Measurements from ENCODE around the gene PPP4R3A.
A peak's percentile ranks its signal among the peaks of the same experiment; 100 is the strongest.

The PPP4R3A gene

DNA sequence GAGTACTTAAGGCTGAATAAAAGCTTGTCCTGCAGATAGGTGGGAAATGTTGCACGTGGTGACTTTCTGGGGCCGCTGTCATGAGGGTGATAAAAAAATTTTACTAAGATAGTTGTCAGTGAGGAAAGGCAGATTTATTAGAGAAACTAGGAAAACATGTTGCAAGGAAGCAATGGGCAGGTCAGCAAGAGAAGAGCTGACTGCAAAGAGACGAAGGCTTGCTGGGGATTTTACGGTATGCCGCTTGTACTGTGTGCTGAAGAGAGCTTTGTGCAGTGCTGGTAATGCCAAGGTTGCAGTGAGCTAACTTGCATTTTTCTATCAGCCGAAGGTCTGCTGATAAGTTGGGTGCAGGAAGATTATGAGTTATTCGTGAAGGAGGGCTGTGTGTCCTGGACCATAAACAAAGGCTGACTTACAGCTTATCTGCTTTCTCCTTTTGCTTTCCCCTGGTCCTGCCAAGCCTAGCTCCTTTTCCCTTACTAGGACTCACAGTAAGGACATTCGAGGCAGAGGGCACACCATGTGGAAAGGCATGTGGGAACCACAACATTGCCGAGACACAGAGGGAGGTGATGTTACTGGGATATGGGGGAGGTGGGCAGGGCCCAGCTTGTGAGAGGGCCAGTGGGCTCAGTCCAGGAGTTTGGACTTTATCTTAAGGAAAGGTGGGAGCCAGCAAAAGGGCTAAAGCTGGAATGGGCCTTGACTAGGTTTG, 85.1 kb downstream of the PPP4R3A start:
- TF ChIP-seq, protein P1, sequence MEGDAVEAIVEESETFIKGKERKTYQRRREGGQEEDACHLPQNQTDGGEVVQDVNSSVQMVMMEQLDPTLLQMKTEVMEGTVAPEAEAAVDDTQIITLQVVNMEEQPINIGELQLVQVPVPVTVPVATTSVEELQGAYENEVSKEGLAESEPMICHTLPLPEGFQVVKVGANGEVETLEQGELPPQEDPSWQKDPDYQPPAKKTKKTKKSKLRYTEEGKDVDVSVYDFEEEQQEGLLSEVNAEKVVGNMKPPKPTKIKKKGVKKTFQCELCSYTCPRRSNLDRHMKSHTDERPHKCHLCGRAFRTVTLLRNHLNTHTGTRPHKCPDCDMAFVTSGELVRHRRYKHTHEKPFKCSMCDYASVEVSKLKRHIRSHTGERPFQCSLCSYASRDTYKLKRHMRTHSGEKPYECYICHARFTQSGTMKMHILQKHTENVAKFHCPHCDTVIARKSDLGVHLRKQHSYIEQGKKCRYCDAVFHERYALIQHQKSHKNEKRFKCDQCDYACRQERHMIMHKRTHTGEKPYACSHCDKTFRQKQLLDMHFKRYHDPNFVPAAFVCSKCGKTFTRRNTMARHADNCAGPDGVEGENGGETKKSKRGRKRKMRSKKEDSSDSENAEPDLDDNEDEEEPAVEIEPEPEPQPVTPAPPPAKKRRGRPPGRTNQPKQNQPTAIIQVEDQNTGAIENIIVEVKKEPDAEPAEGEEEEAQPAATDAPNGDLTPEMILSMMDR (IDR thresholded peaks at IDR 0.05; ENCODE audit: insufficient read depth, low read length, poor library complexity, severe bottlenecking) = no peak
- H3K4me3 ChIP-seq (replicated peaks; ENCODE audit: low read depth, low read length) = no peak overlapping the region

GRCh38 chr14:91420686-91421085, 89.4 kb downstream of the PPP4R3A start:
- Histone ChIP-seq H3K4me3 (replicated peaks; ENCODE audit: low read depth, low read length) (no peak overlapping the region), H3K27me3 (replicated peaks; ENCODE audit: control insufficient read depth, insufficient read depth, low read length) (no peaks in the 10 kb centered on the region), H3K36me3 (ENCODE audit: control insufficient read depth, insufficient read depth, low read length) (no peaks in the 10 kb centered on the region)
- TF ChIP-seq, protein P1 (IDR thresholded peaks at IDR 0.05; ENCODE audit: insufficient read depth, low read length, poor library complexity, severe bottlenecking) = no peak
- DNase-seq (ENCODE audit: extremely low read depth, insufficient read length) = no peak

More for the DNA sequence above, 85.1 kb downstream of the PPP4R3A start:
- no peak for DNase-seq (ENCODE audit: extremely low read depth, insufficient read length)
- no peaks in the 10 kb centered on the region for H3K27me3 ChIP-seq (replicated peaks; ENCODE audit: control insufficient read depth, insufficient read depth, low read length)
- no peaks in the 10 kb centered on the region for H3K36me3 ChIP-seq (ENCODE audit: control insufficient read depth, insufficient read depth, low read length)

DNA sequence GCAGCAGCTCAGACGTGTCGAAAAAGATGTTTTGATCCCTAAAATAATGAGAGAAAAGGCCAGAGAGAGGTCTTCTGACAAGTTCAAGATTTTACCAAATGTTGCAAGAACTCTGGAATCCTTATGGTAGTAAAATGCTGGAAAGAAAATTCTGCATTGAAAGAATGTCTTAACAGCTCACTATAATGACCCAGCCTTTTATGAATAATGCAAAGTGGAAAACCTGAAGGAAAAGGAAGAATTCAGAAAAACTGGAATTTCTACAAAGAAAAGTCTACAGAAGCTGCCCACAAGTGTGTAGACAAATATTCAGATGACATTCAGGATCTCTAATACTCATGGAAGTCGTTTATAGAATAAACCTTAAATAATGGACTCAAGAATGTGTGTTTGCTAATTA, 90.7 kb downstream of the PPP4R3A start:
- TF ChIP-seq, protein P1 (IDR thresholded peaks at IDR 0.05; ENCODE audit: insufficient read depth, low read length, poor library complexity, severe bottlenecking) = no peak
- Histone ChIP-seq H3K27me3 (replicated peaks; ENCODE audit: control insufficient read depth, insufficient read depth, low read length) (no peaks in the 10 kb centered on the region), H3K4me3 (replicated peaks; ENCODE audit: low read depth, low read length) (no peak overlapping the region), H3K36me3 (ENCODE audit: control insufficient read depth, insufficient read depth, low read length) (no peaks in the 10 kb centered on the region)
- DNase-seq (ENCODE audit: extremely low read depth, insufficient read length) = no peak

GRCh38 chr14:91419044-91419397, 91.1 kb downstream of the PPP4R3A start:
- DNase-seq (ENCODE audit: extremely low read depth, insufficient read length) = no peak
- Histone ChIP-seq H3K4me3 (replicated peaks; ENCODE audit: low read depth, low read length) (no peak overlapping the region), H3K36me3 (ENCODE audit: control insufficient read depth, insufficient read depth, low read length) (no peaks in the 10 kb centered on the region; the same call in 1 of the 2 replicates), H3K27me3 (replicated peaks; ENCODE audit: control insufficient read depth, insufficient read depth, low read length) (no peaks in the 10 kb centered on the region)
- TF ChIP-seq, protein P1 (IDR thresholded peaks at IDR 0.05; ENCODE audit: insufficient read depth, low read length, poor library complexity, severe bottlenecking) = no peak

GRCh38 chr14:91418387-91419043, 91.6 kb downstream of the PPP4R3A start:
- peak overlapping the region; percentile 54 for H3K4me3 ChIP-seq (replicated peaks; ENCODE audit: low read depth, low read length)
- DNase-seq (ENCODE audit: extremely low read depth, insufficient read length) = peak; percentile 83
- H3K27me3 ChIP-seq (replicated peaks; ENCODE audit: control insufficient read depth, insufficient read depth, low read length) = no peaks in the 10 kb centered on the region
- TF ChIP-seq, protein P1 (IDR thresholded peaks at IDR 0.05; ENCODE audit: insufficient read depth, low read length, poor library complexity, severe bottlenecking) = peak; percentile 97
- H3K36me3 ChIP-seq (ENCODE audit: control insufficient read depth, insufficient read depth, low read length) = peaks cover under 1% of the 10 kb centered on the region; the same call in 1 of the 2 replicates
